MM.1S (cell line): Measurements from ENCODE around the gene RASSF4.

Source experiments
- DNase-seq: peaks from one replicate; pipeline ENCODE4 v3.0.0-alpha.2; 2015
- H2AFZ ChIP-seq: fragments of 300-600 bp; sonication (generic); 2 replicates; pipeline ENCODE4 v1.6.0; 2016; ENCODE audit warnings: antibody characterized with exemption, low read length
- H3F3A ChIP-seq: fragments of 300-600 bp; sonication (generic); 2 replicates; pipeline ENCODE4 v1.6.1; 2016; ENCODE audit warnings: mild to moderate bottlenecking, antibody characterized with exemption, low read length, moderate library complexity, mixed read lengths; ENCODE audit not compliant: insufficient read depth
- H3K27ac ChIP-seq: fragments of 300-600 bp; sonication (generic); 2 replicates; pipeline ENCODE4 v1.5.1; 2016; ENCODE audit warnings: mild to moderate bottlenecking, low read length
- H3K27me3 ChIP-seq: fragments of 300-600 bp; sonication (generic); replicated peaks from 2 replicates; pipeline ENCODE4 v1.6.0; 2016; ENCODE audit warnings: low read length; ENCODE audit not compliant: insufficient read depth
- H3K36me3 ChIP-seq: fragments of 300-600 bp; sonication (generic); replicated peaks from 2 replicates; pipeline ENCODE4 v1.6.1; 2016; ENCODE audit warnings: mild to moderate bottlenecking, low read length, mixed read lengths; ENCODE audit not compliant: insufficient read depth
- H3K4me1 ChIP-seq: fragments of 300-600 bp; sonication (generic); 2 replicates; pipeline ENCODE4 v1.6.1; 2016; ENCODE audit warnings: low read length, mixed read lengths
- H3K4me2 ChIP-seq: fragments of 300-600 bp; sonication (generic); 2 replicates; pipeline ENCODE4 v1.6.0; 2016; ENCODE audit warnings: low read depth, low read length
- H3K4me3 ChIP-seq: fragments of 300-600 bp; sonication (generic); 2 replicates; pipeline ENCODE4 v1.5.1; 2016; ENCODE audit warnings: low read length, mixed read lengths
- H3K79me2 ChIP-seq: fragments of 300-600 bp; sonication (generic); 2 replicates; pipeline ENCODE4 v1.6.1; 2016; ENCODE audit warnings: mixed run types, low read length, mixed read lengths
- H3K9ac ChIP-seq: fragments of 300-600 bp; sonication (generic); 2 replicates; pipeline ENCODE4 v1.6.1; 2016; ENCODE audit warnings: low read length, mixed read lengths
- H3K9me2 ChIP-seq: fragments of 300-600 bp; sonication (generic); replicated peaks from 2 replicates; pipeline ENCODE4 v1.6.1; 2016; ENCODE audit warnings: mild to moderate bottlenecking, low read length, mixed read lengths; ENCODE audit not compliant: insufficient read depth
- H3K9me3 ChIP-seq: fragments of 300-600 bp; sonication (generic); replicated peaks from 2 replicates; pipeline ENCODE4 v1.6.1; 2016; ENCODE audit warnings: mild to moderate bottlenecking, low read length, mixed read lengths; ENCODE audit not compliant: insufficient read depth
- H4K20me1 ChIP-seq: fragments of 300-600 bp; sonication (generic); 2 replicates; pipeline ENCODE4 v1.6.1; 2016; ENCODE audit warnings: mild to moderate bottlenecking, low read length, moderate library complexity, mixed read lengths; ENCODE audit not compliant: insufficient read depth
- CTCF ChIP-seq: fragments of 300-600 bp; sonication (generic); IDR thresholded peaks from 2 replicates; pipeline ENCODE4 v1.5.1; 2016; ENCODE audit warnings: antibody characterized with exemption, low read length, mixed read lengths
- EZH2 ChIP-seq: fragments of 300-600 bp; sonication (generic); optimal IDR thresholded peaks from 2 replicates; pipeline ENCODE3; 2017; ENCODE audit warnings: low read depth, mild to moderate bottlenecking, antibody characterized with exemption, low read length, mixed read lengths
- EZH2phosphoT487 ChIP-seq: fragments of 300-600 bp; sonication (generic); IDR thresholded peaks from 2 replicates; pipeline ENCODE4 v1.6.1; 2018; ENCODE audit warnings: antibody characterized with exemption, low read length

The RASSF4 gene

GRCh38 chr10:44990302-44990655, 30.7 kb downstream of the RASSF4 start:
- H3K4me1 ChIP-seq: peaks cover 13% of the 10 kb centered on the region
- H3K27ac ChIP-seq: no peak overlapping the region
- H3K9me3 ChIP-seq: no peaks in the 10 kb centered on the region
- DNase-seq: no peak
- no peaks in the 10 kb centered on the region for H3K9me2 ChIP-seq
- H3K36me3 ChIP-seq: peaks cover 13% of the 10 kb centered on the region
- no peaks in the 10 kb centered on the region for H3K27me3 ChIP-seq
- H4K20me1 ChIP-seq: no peaks in the 10 kb centered on the region
- TF ChIP-seq EZH2phosphoT487 (no peak), CTCF (no peak), EZH2 (no peak)
- no peak overlapping the region for H3K4me2 ChIP-seq
- no peaks in the 10 kb centered on the region for H3K79me2 ChIP-seq
- no peak overlapping the region for H3K4me3 ChIP-seq
- H3F3A ChIP-seq: peaks cover 13% of the 10 kb centered on the region
- H2AFZ ChIP-seq: no peak overlapping the region
- no peak overlapping the region for H3K9ac ChIP-seq

- H3K9ac ChIP-seq: no peak overlapping the region
- TF ChIP-seq EZH2phosphoT487 (no peak), CTCF (no peak), EZH2 (no peak)
- peaks cover 20% of the 10 kb centered on the region for H3K4me1 ChIP-seq
- H3K27me3 ChIP-seq: no peaks in the 10 kb centered on the region
- no peak overlapping the region for H3K27ac ChIP-seq
- H3K36me3 ChIP-seq: peaks cover 13% of the 10 kb centered on the region; the same call in 1 of the 2 replicates
- no peak overlapping the region for H3K4me3 ChIP-seq
- H4K20me1 ChIP-seq: no peaks in the 10 kb centered on the region
- no peak overlapping the region for H2AFZ ChIP-seq
- peaks cover 20% of the 10 kb centered on the region for H3F3A ChIP-seq
- no peaks in the 10 kb centered on the region for H3K9me3 ChIP-seq
- no peak for DNase-seq
- H3K79me2 ChIP-seq: no peaks in the 10 kb centered on the region
- H3K9me2 ChIP-seq: no peaks in the 10 kb centered on the region
- H3K4me2 ChIP-seq: no peak overlapping the region
These were observed 31.4 kb downstream of the RASSF4 start for GRCh38 chr10:44990965-44991364.

- no peak for TF ChIP-seq EZH2phosphoT487
- TF ChIP-seq CTCF: no peak
- Histone ChIP-seq H3K4me3 (no peak overlapping the region), H3K79me2 (no peaks in the 10 kb centered on the region), H3K9ac (no peak overlapping the region), H3K4me2 (no peak overlapping the region), H3K9me3 (no peaks in the 10 kb centered on the region), H2AFZ (no peak overlapping the region), H4K20me1 (no peaks in the 10 kb centered on the region), H3F3A (peaks cover 24% of the 10 kb centered on the region), H3K27ac (no peak overlapping the region), H3K36me3 (peaks cover 13% of the 10 kb centered on the region; the same call in 1 of the 2 replicates), H3K9me2 (no peaks in the 10 kb centered on the region), H3K27me3 (no peaks in the 10 kb centered on the region), H3K4me1 (peaks cover 26% of the 10 kb centered on the region)
- no peak for DNase-seq
These were observed 32.0 kb downstream of the RASSF4 start for GRCh38 chr10:44991571-44991970.
